ENCODE results near the gene TTC28. TPM values are rescaled to one million over a fixed set of nuclear protein-coding genes. Genes with fewer than 3 reads are reported as not detected.

TTC28 gene
- total RNA-seq, 1 experiment from 2014 or later, result 0.12 TPM

- BruUV-seq (replicated peaks), result no TSS peak
- H3K9ac ChIP-seq (ENCODE audit: low read length), result no peak overlapping the region
- ATAC-seq (peak; percentile 35), DNase-seq (ENCODE audit: low read depth, low spot score) (no peak)
- H3K9me3 ChIP-seq (ENCODE audit: control insufficient read depth in 1 of 2, insufficient read depth in 1 of 2, low read depth in 1 of 2, low read length in 2 of 2), result no peaks in the 10 kb centered on the region
- ChIA-PET POLR2A (no interaction called here), RAD21 (ENCODE audit: low non-redundant PET in 1 of 2, low total read pairs in 2 of 2, uncharacterized antibody in 2 of 2, unreplicated experiment in 2 of 2) (no interaction called here), CTCF (no interaction called here)
- H3K27me3 ChIP-seq (ENCODE audit: insufficient read depth, low read length), result no peaks in the 10 kb centered on the region
- no peaks in the 10 kb centered on the region for H3K9me2 ChIP-seq (ENCODE audit: insufficient read depth)
- H3K4me3 ChIP-seq (replicated peaks in 1 of 2; ENCODE audit: low read depth in 1 of 2, low read length in 2 of 2), result no peak overlapping the region
- H4K20me1 ChIP-seq (ENCODE audit: insufficient read depth), result no peaks in the 10 kb centered on the region
- intact Hi-C loops (cut with micrococcal nuclease), result no loop called here
- H3K27ac ChIP-seq (ENCODE audit: low read depth, low read length), result no peak overlapping the region
- H2AFZ ChIP-seq (ENCODE audit: low read depth, low read length, poor library complexity, severe bottlenecking), result no peak overlapping the region
- H3K4me1 ChIP-seq (ENCODE audit: control insufficient read depth in 1 of 2, insufficient read depth in 2 of 2, low read length in 2 of 2), result no peaks in the 10 kb centered on the region
- H3K36me3 ChIP-seq (ENCODE audit: control insufficient read depth in 1 of 2, insufficient read depth in 2 of 2, low read length in 2 of 2), result no peaks in the 10 kb centered on the region
- no peak overlapping the region for H3K4me2 ChIP-seq (ENCODE audit: low read length)
- H3K79me2 ChIP-seq (ENCODE audit: insufficient read depth, low read length), result no peaks in the 10 kb centered on the region
- no peak for TF ChIP-seq TCF7L2 (IDR thresholded peaks at IDR 0.05; ENCODE audit: borderline replicate concordance, extremely low read depth, insufficient read depth, insufficient read length)
- TF ChIP-seq EGR1 (IDR thresholded peaks at IDR 0.05; ENCODE audit: low read depth), result no peak
- TF ChIP-seq SIN3A (IDR thresholded peaks at IDR 0.05; ENCODE audit: low read depth), result no peak
Measured at GRCh38 chr22:28013611-28014010, 666.0 kb downstream of the TTC28 start.

DNA sequence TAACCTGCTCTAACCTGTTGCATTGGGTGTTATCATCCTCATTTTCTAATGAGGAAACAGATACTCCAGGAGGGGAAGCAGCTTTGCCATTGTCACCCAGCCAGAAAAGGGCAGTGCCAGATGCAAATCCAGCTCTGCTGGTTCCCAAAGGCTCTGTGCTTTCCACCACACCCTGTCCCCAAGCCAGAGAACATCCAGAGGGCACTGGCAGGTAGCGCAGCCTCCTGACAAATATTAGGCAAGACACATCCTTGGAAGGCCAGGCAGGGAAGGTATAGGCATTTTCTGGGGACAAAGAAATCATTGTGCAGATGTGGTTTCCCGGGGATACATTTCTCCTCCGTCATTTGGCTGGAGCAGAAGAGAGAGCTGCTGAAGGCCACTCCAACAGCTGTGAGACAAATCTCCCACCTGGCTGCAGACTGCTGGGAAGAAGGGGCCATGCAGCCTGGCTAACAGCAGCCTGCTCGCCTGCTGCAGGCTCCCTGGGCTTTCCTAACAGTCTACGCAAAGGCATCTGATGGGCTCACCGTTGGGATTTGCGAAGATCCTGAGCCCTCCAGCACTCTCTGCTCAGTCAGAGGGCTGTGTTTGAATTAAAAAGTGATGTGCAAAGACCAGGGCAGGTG is 666.7 kb downstream of the TTC28 start:
- H3K36me3 ChIP-seq (ENCODE audit: control insufficient read depth in 1 of 2, insufficient read depth in 2 of 2, low read length in 2 of 2), result no peaks in the 10 kb centered on the region
- no peaks in the 10 kb centered on the region for H4K20me1 ChIP-seq (ENCODE audit: insufficient read depth)
- H3K9ac ChIP-seq (ENCODE audit: low read length), result no peak overlapping the region
- DNase-seq (ENCODE audit: low read depth, low spot score), result no peak
- RAD21 ChIA-PET (ENCODE audit: low non-redundant PET in 1 of 2, low total read pairs in 2 of 2, uncharacterized antibody in 2 of 2, unreplicated experiment in 2 of 2), result no interaction called here
- H3K4me1 ChIP-seq (ENCODE audit: control insufficient read depth in 1 of 2, insufficient read depth in 2 of 2, low read length in 2 of 2), result no peaks in the 10 kb centered on the region
- H3K4me3 ChIP-seq (replicated peaks in 1 of 2; ENCODE audit: low read depth in 1 of 2, low read length in 2 of 2), result no peak overlapping the region
- H2AFZ ChIP-seq (ENCODE audit: low read depth, low read length, poor library complexity, severe bottlenecking), result no peak overlapping the region
- no peak for ATAC-seq
- H3K9me3 ChIP-seq (ENCODE audit: control insufficient read depth in 1 of 2, insufficient read depth in 1 of 2, low read depth in 1 of 2, low read length in 2 of 2), result no peaks in the 10 kb centered on the region
- BruUV-seq (replicated peaks), result no TSS peak
- no peak overlapping the region for H3K4me2 ChIP-seq (ENCODE audit: low read length)
- H3K79me2 ChIP-seq (ENCODE audit: insufficient read depth, low read length), result no peaks in the 10 kb centered on the region
- POLR2A ChIA-PET, result no interaction called here
- H3K27me3 ChIP-seq (ENCODE audit: insufficient read depth, low read length), result no peaks in the 10 kb centered on the region
- H3K9me2 ChIP-seq (ENCODE audit: insufficient read depth), result no peaks in the 10 kb centered on the region
- CTCF ChIA-PET, result no interaction called here
- H3K27ac ChIP-seq (ENCODE audit: low read depth, low read length), result no peak overlapping the region
- intact Hi-C loops (cut with micrococcal nuclease), result no loop called here
- TF ChIP-seq REST (IDR thresholded peaks at IDR 0.05; ENCODE audit: low read depth), result no peak
- TF ChIP-seq YY1 (IDR thresholded peaks at IDR 0.05; ENCODE audit: extremely low read depth, insufficient replicate concordance, low read depth, low read length), result no peak
- no peak for TF ChIP-seq POLR2AphosphoS5 (IDR thresholded peaks at IDR 0.05; ENCODE audit: low read depth, low read length)
- TF ChIP-seq ZFX (IDR thresholded peaks at IDR 0.05), result no peak
- TF ChIP-seq SIN3A (IDR thresholded peaks at IDR 0.05; ENCODE audit: low read depth), result no peak
- TF ChIP-seq EZH2phosphoT487 (IDR thresholded peaks at IDR 0.05; ENCODE audit: borderline replicate concordance), result no peak
- TF ChIP-seq ATF3 (IDR thresholded peaks at IDR 0.05), result no peak
- TF ChIP-seq EGR1 (IDR thresholded peaks at IDR 0.05; ENCODE audit: low read depth), result no peak
- no peak for TF ChIP-seq TCF7L2 (IDR thresholded peaks at IDR 0.05; ENCODE audit: borderline replicate concordance, extremely low read depth, insufficient read depth, insufficient read length)
- TF ChIP-seq ZBTB33 (IDR thresholded peaks at IDR 0.05; ENCODE audit: extremely low read depth, insufficient replicate concordance, low read length), result no peak
- no peak for TF ChIP-seq POLR2A (IDR thresholded peaks at IDR 0.05; ENCODE audit: borderline replicate concordance, extremely low read depth, insufficient read depth, insufficient read length)
- TF ChIP-seq CEBPB (IDR thresholded peaks at IDR 0.05; ENCODE audit: low read depth), result no peak
- TF ChIP-seq SRF (IDR thresholded peaks at IDR 0.05; ENCODE audit: low read depth), result no peak
- no peak for TF ChIP-seq EZH2 (IDR thresholded peaks at IDR 0.05)
- no peak for TF ChIP-seq JUND (IDR thresholded peaks at IDR 0.05)
